ENCODE measurements around the gene SHISA7.

DNA sequence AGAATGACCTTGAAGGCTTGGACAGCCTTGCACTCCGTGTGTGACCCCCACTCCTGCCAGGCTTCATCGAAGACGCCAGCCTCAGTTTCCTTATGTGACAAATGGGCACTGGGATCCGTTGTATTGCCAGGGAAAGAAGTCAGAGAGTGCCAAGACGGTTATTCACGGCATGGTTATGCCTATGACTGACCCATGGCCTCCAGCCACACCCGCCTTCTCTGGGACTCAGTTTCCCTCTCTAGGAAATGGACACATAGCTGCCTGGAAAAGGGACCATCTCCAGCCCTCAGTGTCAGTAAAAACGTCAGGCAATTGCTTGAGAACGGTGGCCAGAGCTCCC lies 34.6 kb downstream of the SHISA7 start:
- TF ChIP-seq, protein P1, sequence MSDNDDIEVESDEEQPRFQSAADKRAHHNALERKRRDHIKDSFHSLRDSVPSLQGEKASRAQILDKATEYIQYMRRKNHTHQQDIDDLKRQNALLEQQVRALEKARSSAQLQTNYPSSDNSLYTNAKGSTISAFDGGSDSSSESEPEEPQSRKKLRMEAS (IDR thresholded peaks at IDR 0.05) = no peak
- TF ChIP-seq CEBPB (IDR thresholded peaks at IDR 0.05) (no peak), NFIC (IDR thresholded peaks at IDR 0.05) (no peak), EP300 (IDR thresholded peaks at IDR 0.05; ENCODE audit: borderline replicate concordance) (no peak), TEAD4 (IDR thresholded peaks at IDR 0.05) (no peak), TAF1 (IDR thresholded peaks at IDR 0.05; ENCODE audit: low read depth) (no peak), EGR1 (IDR thresholded peaks at IDR 0.05) (no peak), CREB1 (IDR thresholded peaks at IDR 0.05; ENCODE audit: low read depth) (no peak), YY1 (IDR thresholded peaks at IDR 0.05; ENCODE audit: low read depth) (no peak), RAD21 (IDR thresholded peaks at IDR 0.05; ENCODE audit: low read depth) (no peak), REST (IDR thresholded peaks at IDR 0.05; ENCODE audit: low read depth) (no peak), TCF12 (IDR thresholded peaks at IDR 0.05; ENCODE audit: low read depth) (no peak)
- TF ChIP-seq, protein P2, sequence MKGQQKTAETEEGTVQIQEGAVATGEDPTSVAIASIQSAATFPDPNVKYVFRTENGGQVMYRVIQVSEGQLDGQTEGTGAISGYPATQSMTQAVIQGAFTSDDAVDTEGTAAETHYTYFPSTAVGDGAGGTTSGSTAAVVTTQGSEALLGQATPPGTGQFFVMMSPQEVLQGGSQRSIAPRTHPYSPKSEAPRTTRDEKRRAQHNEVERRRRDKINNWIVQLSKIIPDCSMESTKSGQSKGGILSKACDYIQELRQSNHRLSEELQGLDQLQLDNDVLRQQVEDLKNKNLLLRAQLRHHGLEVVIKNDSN (IDR thresholded peaks at IDR 0.05) = no peak

All from Ishikawa (cell line).